ENCODE results near the gene PGBD2. TPM values are rescaled to one million over a fixed set of nuclear protein-coding genes. Genes with fewer than 3 reads are reported as not detected.
"Not testable (repeated sequence)": the region's sequence is repeated elsewhere in the genome, so short reads cannot be mapped to it uniquely, and the experiment has no call there.

PGBD2 gene, protein sequence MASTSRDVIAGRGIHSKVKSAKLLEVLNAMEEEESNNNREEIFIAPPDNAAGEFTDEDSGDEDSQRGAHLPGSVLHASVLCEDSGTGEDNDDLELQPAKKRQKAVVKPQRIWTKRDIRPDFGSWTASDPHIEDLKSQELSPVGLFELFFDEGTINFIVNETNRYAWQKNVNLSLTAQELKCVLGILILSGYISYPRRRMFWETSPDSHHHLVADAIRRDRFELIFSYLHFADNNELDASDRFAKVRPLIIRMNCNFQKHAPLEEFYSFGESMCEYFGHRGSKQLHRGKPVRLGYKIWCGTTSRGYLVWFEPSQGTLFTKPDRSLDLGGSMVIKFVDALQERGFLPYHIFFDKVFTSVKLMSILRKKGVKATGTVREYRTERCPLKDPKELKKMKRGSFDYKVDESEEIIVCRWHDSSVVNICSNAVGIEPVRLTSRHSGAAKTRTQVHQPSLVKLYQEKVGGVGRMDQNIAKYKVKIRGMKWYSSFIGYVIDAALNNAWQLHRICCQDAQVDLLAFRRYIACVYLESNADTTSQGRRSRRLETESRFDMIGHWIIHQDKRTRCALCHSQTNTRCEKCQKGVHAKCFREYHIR
- polyA plus RNA-seq (2012; ENCODE audit: insufficient read depth, insufficient read length): 3.8 TPM

DNA sequence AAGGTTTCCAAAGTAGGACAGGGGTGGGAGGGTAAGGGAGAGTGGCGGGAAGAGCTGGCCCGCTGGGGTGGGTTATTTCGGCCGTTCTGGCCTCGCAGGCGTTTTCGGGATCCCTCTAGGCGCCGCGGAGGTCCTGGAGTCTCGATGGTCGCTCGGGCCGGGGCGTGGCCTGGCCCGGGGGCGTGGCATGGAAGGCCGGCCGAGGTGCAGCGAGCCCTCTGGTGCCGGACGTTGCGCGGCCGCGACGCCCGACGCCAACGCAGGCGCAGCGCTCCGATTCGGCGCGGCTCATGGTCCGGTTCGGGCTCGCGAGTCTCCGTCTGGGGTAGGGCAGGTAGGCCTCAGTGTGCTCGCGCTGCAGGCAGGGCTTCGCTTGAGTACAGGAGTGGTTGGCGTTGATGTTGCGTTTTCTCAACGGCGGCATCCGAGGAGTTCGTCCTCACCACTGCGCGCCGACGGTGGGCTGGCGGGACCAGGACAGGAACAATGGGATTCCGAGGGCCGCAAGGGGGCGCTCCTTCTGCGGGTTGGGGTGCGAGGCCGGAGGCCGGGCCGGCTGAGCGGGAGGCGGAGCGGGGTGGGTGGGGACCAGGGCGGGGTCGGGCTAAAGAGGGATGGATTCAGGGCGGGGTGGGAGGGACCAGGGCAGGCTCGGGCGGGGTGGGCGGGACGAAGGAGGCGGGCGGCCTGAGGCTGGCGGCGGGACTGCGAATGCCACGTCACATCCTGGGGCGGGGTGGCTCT is at the start of gene PGBD2:
Gene PGBD2 (plus strand): TSS at position 227 of the 744 bp plus-strand sequence. CDS start 7,628 bp downstream, outside the sequence.
- H3K4me3 ChIP-seq (ENCODE audit: low read length): peak within 1 kb of the TSS; percentile 74
- DNase-seq (ENCODE audit: low read depth, low spot score): peak; percentile 85

DNA sequence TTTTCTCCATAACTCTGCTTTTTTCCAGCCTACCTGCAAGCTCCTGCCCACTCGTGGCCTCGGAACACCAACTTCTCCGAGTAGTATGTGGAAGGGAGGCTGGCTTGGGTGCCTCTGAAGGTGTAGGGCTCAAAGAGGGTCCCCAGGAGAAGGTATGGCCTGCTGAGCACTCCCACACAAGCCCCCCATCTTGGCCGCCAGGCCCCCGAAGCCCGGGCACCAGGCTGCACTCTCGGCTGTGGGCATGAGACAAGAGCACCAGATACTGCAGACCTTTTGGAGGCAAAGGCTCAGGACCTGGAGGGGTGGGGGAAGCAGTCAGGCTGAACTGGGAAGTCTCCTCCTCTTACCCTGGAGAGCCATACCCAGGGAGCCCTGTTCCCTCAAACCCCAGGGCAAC is 48.8 kb upstream of the PGBD2 start:
- H3K4me3 ChIP-seq (ENCODE audit: low read length): peak overlapping the region; percentile 68
- no peak for DNase-seq (ENCODE audit: low read depth, low spot score)

DNA sequence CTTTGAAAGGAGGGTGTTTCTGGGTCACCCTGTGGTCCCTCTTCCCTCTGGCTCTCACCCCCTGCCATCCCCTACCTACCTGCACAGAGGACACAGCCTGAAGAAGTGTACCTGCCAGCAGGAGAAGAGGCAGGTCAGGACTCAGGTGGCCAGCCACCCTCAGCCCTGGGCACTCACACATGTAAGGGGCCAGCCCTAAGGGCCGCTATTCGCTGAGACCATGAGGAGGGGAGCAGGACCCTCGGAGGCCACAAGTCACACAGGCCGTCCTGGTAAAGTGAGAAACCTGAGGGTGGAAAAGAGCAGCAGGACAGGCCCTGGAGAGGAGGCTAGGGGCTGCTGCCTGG is 48.3 kb upstream of the PGBD2 start:
- DNase-seq (ENCODE audit: low read depth, low spot score): no peak
- H3K4me3 ChIP-seq (ENCODE audit: low read length): peak overlapping the region; percentile 68

DNA sequence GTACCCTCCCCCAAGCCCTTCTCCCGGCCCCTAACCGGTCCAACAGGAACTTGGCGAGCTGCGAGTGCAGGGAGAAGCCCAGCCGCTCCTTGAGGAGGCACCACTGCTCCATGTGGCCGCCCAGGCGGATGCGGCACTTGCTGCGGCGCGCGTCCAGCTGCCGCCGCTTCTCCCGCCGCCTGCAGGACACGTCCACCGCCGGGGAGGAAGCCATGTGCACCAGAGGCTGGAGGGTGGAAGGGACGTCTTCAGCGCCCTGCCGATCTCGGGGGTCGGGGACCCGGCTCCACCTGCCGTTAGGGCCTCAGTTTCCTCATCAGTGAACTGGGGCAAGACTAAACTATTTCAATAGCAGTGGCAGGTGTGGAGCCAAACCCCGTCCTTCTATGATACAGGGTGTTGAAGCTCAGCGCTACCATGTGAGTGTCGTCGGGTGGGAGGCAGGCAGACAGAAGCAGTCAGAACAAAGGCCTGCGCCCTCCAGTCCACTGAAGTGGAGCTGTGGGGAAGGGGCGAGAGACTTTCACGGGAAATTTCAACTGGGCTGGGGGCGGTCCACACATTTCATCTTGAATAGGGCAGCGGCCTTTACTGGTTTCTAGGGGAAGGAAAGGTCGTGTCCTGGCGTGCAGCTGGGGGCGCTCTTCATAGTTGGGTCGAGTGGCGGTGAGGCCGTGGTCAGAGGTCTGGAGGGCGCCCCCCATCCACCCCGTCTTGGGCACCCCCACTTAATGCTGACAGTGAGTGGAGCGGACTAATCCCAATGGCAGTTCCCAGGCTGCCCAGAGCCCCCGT is 47.7 kb upstream of the PGBD2 start:
- DNase-seq (ENCODE audit: low read depth, low spot score): peak; percentile 35

DNA sequence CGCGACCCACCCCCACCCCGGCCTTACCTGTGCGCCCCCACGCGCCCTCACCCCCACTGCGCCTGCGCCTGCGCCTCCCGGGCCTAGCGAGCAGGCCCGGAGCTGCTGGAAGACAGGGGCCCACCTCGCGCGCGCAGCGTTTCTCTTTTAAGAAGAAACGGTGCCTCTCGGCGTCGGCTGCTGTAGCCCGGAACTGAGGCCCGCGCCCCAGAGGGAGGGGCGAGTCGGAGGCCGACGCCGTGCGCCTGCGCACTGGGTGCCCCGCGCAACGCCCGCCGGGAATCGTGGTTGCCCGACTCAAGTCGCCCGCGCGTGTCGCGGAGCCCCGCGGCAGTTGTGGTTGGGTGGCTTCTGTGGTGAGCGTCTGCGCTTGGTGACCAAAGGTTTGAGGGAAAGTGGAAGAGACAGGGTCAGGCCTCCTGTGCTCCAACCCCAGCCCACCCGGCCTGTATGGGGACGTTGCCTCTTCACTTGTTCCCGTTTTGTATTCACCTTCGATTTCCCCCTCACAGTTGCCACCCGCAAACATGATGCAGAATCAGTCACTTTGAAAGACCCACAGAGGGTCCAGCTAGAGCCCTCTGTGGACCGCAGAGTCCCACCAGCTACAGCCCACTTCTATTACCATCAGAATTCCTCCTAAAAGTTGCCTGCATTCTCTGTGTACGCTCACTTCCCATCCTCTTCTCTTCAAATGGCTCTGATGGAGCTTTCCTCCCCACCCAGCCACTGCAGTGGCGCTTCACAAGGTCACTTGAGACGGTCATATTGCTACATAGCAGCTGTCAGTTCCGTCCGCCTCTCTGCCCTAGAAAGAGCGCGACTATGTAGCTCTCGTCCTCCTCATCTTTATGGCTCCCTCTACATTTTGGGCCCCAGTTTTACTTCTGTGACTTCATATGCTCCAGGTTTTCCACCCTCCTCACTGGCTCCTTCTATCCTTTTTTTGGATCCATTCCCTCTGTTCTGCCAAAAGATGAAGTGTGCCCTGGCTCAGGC is 46.8 kb upstream of the PGBD2 start, which contains the start of gene ZNF692:
Gene ZNF692 (minus strand): TSS at position 195 of the 999 bp plus-strand sequence. CDS start 776 bp downstream, outside the sequence.
- peak; percentile 95 for DNase-seq (ENCODE audit: low read depth, low spot score)
- H3K4me3 ChIP-seq (ENCODE audit: low read length): peak within 1 kb of the TSS; percentile 84

More for the DNA sequence above, 47.7 kb upstream of the PGBD2 start:
- H3K4me3 ChIP-seq (ENCODE audit: low read length): peak overlapping the region; percentile 68

DNA sequence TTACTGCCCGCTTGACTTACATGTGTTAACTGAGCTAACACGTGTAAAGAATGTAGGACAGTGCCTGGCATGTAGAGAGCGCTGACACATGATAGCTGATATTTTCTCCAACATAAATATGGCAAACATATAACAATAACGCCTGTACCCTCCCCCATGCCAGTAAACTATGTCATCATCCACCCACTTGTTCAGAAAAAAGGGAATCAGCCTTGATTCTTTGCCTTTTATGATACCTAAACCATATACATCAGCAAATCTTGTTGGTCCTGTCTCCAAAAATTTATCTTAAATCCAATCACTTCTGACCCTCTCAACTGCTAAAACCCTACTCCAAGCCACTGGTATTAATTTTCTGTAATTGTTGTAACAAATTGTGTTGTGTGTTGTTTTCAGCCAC is 46.0 kb upstream of the PGBD2 start:
- no peak for DNase-seq (ENCODE audit: low read depth, low spot score)

DNA sequence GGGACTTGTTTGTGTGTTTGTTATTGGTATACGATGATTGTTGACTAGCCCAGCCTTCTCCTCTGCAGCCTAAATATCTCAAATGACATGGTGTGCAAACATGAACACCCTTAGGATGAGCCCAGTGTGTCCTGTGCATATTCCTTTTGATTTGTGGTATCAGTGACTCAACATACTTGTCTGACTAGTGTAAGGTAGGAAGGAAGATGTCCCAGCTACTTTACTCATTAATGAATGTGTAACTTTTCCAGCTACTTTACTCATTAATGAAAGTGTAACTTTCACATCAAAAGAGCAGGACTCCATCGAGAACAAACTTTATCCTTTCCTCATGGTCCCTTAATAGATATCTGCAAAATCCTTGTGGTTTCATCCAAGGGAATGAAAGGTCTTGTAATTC is 44.4 kb upstream of the PGBD2 start:
- no peak overlapping the region for H3K4me3 ChIP-seq (ENCODE audit: low read length)
- DNase-seq (ENCODE audit: low read depth, low spot score): no peak

More for the DNA sequence above, 46.0 kb upstream of the PGBD2 start:
- H3K4me3 ChIP-seq (ENCODE audit: low read length): peak overlapping the region; percentile 84; the same call in 1 of the 2 replicates

DNA sequence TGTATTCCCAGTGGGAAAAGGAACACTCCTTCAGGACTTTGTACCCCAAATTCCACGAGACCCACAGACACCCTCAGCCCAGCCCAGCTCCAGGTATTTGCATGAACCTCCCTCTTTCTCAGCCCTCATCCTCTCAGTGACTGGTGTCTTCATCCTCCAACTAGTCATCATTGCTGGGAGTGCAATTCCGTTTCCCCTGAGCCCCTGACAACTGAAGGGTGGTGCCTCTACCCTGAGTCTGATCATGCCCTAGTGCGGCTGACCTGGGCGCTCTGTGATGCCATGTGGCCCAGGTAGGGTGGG is 43.4 kb upstream of the PGBD2 start:
- peak; percentile 30 for DNase-seq (ENCODE audit: low read depth, low spot score)
- H3K4me3 ChIP-seq (ENCODE audit: low read length): peak overlapping the region; percentile 76

DNA sequence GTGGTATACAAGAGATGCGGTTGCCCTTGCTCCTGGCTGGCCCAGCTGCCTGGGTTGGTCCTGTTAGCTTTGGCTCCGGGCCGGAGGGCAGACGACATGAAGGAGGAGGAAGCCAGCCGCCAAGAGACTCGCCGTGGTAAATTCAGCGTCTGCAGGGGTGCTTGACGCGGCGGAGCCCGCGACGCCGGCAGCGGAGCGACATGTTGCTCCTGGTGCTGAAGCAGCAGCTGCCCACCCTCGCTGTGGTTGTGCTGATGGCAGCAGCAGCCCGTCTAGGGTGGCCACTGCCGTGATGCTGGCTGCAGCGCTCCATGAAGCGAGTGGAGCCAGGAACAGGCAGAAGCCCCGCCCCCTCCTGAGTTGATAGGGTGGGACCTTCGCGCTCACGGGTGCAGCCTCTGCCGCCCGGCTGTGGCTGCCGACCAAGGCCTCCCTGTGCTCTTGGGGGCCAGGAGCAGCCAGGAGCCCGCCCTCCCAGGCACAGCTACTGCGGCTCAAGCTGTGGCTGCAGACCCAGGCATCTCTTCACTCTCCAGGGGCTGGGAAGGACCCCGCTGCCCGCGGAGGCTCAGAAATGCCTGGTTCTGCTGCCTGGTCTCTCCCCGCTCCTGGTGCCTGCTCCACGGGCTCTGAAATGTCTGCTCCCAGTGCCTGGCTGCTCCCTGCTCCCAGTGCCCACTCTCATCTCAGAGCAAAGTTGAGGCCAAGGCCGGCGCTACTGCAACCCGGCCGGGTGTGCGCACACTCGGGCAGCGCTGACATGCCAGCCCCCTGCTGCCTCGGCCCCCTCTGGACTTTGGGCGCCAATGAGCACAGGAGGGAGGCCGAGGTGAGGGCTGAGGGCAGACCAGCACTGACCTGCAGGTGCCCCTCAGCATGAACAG is 42.8 kb upstream of the PGBD2 start:
- peak; percentile 64 for DNase-seq (ENCODE audit: low read depth, low spot score)
- H3K4me3 ChIP-seq (ENCODE audit: low read length): peak overlapping the region; percentile 76

DNA sequence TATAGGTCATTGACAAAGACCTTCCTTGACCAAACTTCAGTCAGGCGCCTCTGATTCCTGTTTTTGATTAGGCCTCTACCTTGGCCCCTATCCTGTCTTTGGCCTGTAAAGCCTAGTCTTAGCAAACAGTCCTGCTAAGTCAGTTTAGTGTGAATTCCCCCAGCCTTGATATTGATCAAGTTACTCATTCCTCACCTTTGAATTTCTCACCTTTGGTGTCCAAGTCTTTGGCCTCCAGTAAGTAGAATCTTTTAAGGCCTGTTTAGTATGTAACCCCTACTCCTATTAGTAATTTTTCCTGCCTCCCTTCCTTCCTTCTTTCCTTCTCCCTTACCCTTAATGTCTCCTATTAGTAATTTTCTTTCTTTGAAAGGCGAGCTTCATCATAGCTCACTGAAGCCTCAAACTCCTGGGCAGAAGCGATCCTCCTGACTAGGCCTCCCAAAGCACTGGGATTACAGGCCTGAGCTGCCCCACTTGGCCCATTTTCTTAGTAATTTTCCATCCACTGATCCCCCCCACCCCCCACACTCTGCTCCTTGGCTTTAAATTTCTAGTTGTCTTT is 34.1 kb upstream of the PGBD2 start:
- DNase-seq (ENCODE audit: low read depth, low spot score): no peak
- H3K4me3 ChIP-seq (ENCODE audit: low read length): no peak overlapping the region

DNA sequence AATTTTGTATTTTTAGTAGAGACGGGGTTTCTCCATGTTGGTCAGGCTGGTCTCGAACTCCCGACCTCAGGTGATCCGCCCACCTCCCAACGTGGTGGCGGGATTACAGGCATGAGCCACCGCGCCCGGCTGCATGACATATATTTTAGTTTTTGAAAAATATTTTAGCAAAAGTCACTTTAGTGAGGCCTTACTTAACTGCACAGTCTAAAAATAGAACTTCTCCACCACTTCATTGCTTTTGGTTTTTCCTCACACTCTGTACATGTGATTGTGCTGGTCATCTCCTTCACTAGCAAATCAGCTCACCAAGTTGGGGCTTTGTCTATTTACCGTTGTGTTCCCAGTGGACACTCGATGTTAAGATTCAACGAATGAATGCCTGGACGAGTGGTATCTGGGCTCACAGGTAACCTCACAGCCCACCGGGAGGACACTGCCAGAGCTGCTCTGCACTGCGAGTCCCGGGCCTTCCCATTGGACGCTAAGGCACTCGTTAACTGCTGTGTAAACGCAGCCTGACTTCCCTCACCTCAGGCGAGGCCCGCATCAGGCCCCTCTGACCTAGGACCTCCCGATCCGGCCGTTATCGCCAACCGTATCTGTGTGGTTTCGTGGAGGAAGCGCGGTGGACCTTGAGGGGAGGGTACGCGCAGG is 33.2 kb upstream of the PGBD2 start:
- peak overlapping the region; percentile 91 for H3K4me3 ChIP-seq (ENCODE audit: low read length)
- peak; percentile 59 for DNase-seq (ENCODE audit: low read depth, low spot score)

DNA sequence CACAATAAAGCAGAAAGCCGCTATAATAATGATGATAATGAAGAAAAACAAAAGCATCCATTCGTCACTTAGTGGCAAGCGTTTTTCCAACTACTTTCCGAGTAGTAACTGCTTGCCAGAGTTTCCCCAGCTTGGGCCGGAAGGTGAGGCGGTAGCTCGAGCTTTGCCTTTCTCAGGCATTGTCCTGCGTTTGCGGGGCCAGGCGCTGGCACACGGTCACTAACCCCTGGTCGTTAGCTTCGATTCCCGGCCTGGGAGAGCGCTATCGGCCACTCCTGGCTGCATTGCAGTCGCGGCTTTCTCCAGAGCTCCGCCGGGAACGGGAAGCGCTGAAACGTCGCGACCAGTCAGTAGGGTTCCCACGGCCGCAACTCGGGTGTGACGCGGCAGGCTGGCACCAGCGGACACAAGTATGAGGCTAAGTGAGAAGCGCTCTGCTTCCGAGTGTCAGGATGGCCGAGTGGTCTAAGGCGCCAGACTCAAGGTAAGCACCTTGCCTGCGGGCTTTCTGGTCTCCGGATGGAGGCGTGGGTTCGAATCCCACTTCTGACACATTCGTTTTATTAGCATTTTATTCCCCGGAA is 32.5 kb upstream of the PGBD2 start:
- peak; percentile 94 for DNase-seq (ENCODE audit: low read depth, low spot score)
- H3K4me3 ChIP-seq (ENCODE audit: low read length): peak overlapping the region; percentile 91

DNA sequence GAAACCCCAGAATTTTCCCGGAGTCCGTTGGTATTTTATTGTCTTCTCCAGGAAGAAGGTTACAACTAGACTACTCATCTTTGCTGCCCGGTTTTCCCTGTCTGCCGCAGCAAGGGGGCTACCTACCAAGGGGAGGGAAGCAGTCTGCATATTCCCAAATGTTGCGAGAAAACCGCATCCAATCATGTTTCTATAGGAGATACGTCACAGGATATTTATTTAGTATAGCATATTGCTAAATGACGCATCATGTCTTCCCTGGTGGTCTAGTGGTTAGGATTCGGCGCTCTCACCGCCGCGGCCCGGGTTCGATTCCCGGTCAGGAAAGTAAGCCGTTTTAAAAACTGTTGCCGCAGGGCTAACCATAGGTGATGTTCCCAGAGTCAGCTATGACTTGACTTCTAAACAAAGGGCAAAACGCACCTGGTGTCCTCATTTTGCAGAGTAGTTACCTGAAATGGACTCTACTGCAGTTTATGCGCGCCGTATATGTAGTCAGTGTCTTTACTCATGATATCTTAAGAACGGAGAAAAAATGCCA is 32.0 kb upstream of the PGBD2 start:
- peak; percentile 88 for DNase-seq (ENCODE audit: low read depth, low spot score)
- peak overlapping the region; percentile 91 for H3K4me3 ChIP-seq (ENCODE audit: low read length)

DNA sequence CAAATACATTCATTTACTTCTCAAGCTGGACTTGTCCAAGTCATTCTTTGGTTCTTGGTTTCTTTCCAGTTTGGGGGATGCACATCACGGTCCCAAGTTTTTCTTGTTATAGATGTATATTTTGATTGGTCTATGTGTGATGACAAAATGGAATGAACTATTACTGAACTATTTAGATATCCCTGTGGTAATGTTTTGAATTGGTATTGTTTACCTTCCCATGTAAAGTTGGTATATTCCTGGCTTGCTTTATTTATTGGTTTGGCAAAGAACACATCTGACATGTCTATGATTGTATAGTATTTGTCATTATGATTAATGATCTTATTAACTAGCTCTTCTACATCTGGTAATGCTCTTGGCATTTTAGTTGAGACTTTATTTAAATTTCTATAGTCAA is 24.8 kb upstream of the PGBD2 start:
- H3K4me3 ChIP-seq (ENCODE audit: low read length): no peak overlapping the region
- DNase-seq (ENCODE audit: low read depth, low spot score): no peak

DNA sequence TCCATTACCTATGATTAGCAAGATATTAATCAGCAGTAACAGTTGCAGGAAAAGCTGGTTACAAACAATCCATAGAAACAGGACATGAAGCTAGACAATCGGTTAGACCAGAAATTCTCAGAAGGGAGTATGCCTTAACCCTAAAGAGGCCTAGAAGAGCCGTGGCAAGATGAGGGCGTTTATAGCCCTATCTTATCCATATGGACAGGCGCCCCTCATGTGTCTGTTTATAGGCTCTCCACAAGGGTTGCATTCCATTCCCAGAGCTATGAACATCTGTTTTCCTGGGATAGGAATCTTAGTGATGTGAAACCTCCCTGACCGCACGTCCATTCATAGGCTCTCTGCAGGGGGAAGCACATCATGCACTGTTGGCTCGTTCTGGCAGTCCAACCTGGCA is 23.6 kb upstream of the PGBD2 start:
- not testable (repeated sequence) for DNase-seq (ENCODE audit: low read depth, low spot score)

More for the DNA sequence above, 23.6 kb upstream of the PGBD2 start:
- not testable (repeated sequence) for H3K4me3 ChIP-seq (ENCODE audit: low read length)

All from Jurkat, Clone E6-1 (cell line).